CD4-positive, alpha-beta memory T cell (primary cell): ENCODE measurements around the gene DCUN1D1. TPM values are rescaled to one million over a fixed set of nuclear protein-coding genes. Genes with fewer than 3 reads are reported as not detected.
A peak's percentile ranks its signal among the peaks of the same experiment; 100 is the strongest.

Experiments
- CTCF ChIA-PET: fragments of 350-600 bp; sonication (Branson Sonifier 250); formaldehyde crosslinking; loops from one replicate; lab custom pipeline; 2021; ENCODE audit warnings: inconsistent platforms; ENCODE audit not compliant: partially characterized antibody; lab: Charles Lee
- POLR2A ChIA-PET: fragments of 350-600 bp; sonication (Branson Sonifier 250); formaldehyde crosslinking; loops from one replicate; lab custom pipeline; 2021; ENCODE audit not compliant: partially characterized antibody; lab: Charles Lee
- DNase-seq, 5 donors: peaks; one replicate each; pipeline versions ENCODE4 v3.0.0 to v3.0.0-alpha.2; 2020 to 2022; ENCODE audit warnings: mixed read lengths in 1 of 5
- H3K27ac ChIP-seq: one replicate; pipeline ENCODE4 v1.7.0; 2013; ENCODE audit warnings: low read depth, low read length
- H3K27me3 ChIP-seq: 2 replicates; pipeline ENCODE4 v1.7.0; 2013; ENCODE audit warnings: mild to moderate bottlenecking, low read length, moderate library complexity; ENCODE audit not compliant: insufficient read depth
- H3K36me3 ChIP-seq: 2 replicates; pipeline ENCODE4 v1.7.0; 2013; ENCODE audit warnings: mild to moderate bottlenecking, low read length, moderate library complexity; ENCODE audit not compliant: insufficient read depth
- H3K4me1 ChIP-seq: 2 replicates; pipeline ENCODE4 v1.7.0; 2013; ENCODE audit warnings: mild to moderate bottlenecking, low read length, moderate library complexity; ENCODE audit not compliant: insufficient read depth
- H3K4me3 ChIP-seq, 2 donors: one replicate each; pipeline ENCODE4 v1.7.0; 2013; ENCODE audit warnings: low read length in 2 of 2, mild to moderate bottlenecking in 1 of 2
- H3K9me3 ChIP-seq, 2 donors: one replicate each; pipeline ENCODE4 v1.7.0; 2013; ENCODE audit warnings: low read length in 2 of 2, control low read depth in 1 of 2; ENCODE audit not compliant: control insufficient read depth in 1 of 2
- H3K27ac Mint-ChIP-seq, 7 donors: one replicate each; pipeline ENCODE4 v1.8.0; 2020 to 2021; ENCODE audit warnings: mixed read lengths in 7 of 7, mild to moderate bottlenecking in 6 of 7, inconsistent platforms in 3 of 7, moderate library complexity in 3 of 7
- H3K27me3 Mint-ChIP-seq, 2 donors: one replicate each; pipeline ENCODE4 v1.8.0; 2020 to 2021; ENCODE audit warnings: mixed read lengths in 2 of 2
- H3K36me3 Mint-ChIP-seq, 2 donors: one replicate each; pipeline ENCODE4 v1.8.0; 2020 to 2021; ENCODE audit warnings: mixed read lengths in 2 of 2, inconsistent platforms in 1 of 2, mild to moderate bottlenecking in 1 of 2
- H3K4me1 Mint-ChIP-seq, 4 donors: one replicate each; pipeline ENCODE4 v1.8.0; 2020 to 2021; ENCODE audit warnings: mixed read lengths in 4 of 4, mild to moderate bottlenecking in 1 of 4
- H3K4me3 Mint-ChIP-seq, 8 donors: one replicate each; pipeline ENCODE4 v1.8.0; 2020 to 2021; ENCODE audit warnings: mixed read lengths in 8 of 8, mild to moderate bottlenecking in 7 of 8, moderate library complexity in 6 of 8, inconsistent platforms in 3 of 8
- H3K9me3 Mint-ChIP-seq, 8 donors: one replicate each; pipeline ENCODE4 v1.8.0; 2020 to 2021; ENCODE audit warnings: mixed read lengths in 8 of 8, mild to moderate bottlenecking in 5 of 8, inconsistent platforms in 3 of 8, moderate library complexity in 1 of 8
- intact Hi-C: fragments of 100-400 bp; cut with micrococcal nuclease; formaldehyde crosslinking; loops from one replicate; pipeline ENCODE4 v1.15.1; 2023
- polyA plus RNA-seq, 2 donors: library from polyadenylated mRNA; unstranded; fragments of 300-500 nt; fragmentation: Illumina TruSeq; gene quantifications; one replicate each; pipeline ENCODE4 v1.2.3, GENCODE V29; 2021
- total RNA-seq, 2 experiments: library from RNA; stranded (reverse); gene quantifications; one replicate each; pipeline ENCODE4 v1.2.3, GENCODE V29; 2021

The DCUN1D1 gene
- total and polyA plus RNA-seq, 4 experiments from 2014 or later: 26.1 to 36.4 (median 32.7) TPM

DNA sequence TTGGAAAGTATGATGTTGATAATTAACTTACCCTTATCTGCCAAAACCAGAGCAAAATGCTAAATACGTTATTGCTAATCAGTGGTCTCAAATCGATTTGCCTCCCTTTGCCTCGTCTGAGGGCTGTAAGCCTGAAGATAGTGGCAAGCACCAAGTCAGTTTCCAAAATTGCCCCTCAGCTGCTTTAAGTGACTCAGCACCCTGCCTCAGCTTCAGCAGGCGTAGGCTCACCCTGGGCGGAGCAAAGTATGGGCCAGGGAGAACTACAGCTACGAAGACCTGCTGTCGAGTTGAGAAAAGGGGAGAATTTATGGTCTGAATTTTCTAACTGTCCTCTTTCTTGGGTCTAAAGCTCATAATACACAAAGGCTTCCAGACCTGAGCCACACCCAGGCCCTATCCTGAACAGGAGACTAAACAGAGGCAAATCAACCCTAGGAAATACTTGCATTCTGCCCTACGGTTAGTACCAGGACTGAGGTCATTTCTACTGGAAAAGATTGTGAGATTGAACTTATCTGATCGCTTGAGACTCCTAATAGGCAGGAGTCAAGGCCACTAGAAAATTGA is 59.7 kb downstream of the DCUN1D1 start:
- Histone ChIP-seq H3K27ac (no peak overlapping the region), H3K36me3 (peaks cover 4% of the 10 kb centered on the region), H3K27me3 (no peaks in the 10 kb centered on the region), H3K4me3 (no peak overlapping the region), H3K4me1 (no peaks in the 10 kb centered on the region), H3K9me3 (no peaks in the 10 kb centered on the region)
- DNase-seq: no peak
- ChIA-PET POLR2A (interaction anchor here (1.1 kb wide), 1 partner anchor 42 kb away, joined by 3 read pairs; no protein-coding TSS in a partner anchor), CTCF (interaction anchor here (1.5 kb wide), 1 partner anchor 11 kb away, joined by 6 read pairs; no protein-coding TSS in a partner anchor)
- intact Hi-C loops: no loop called here
- Mint-ChIP-seq H3K9me3 (no peaks in the 10 kb centered on the region), H3K4me1 (peaks cover 0 to 3% (median 0%) of the 10 kb centered on the region in 4 donors), H3K36me3 (peaks cover 37% of the 10 kb centered on the region in 2 donors), H3K4me3 (peak overlapping the region in 1 of 8 donors; percentile 9), H3K27ac (peak overlapping the region in 1 of 7 donors; percentile 22), H3K27me3 (no peaks in the 10 kb centered on the region)

DNA sequence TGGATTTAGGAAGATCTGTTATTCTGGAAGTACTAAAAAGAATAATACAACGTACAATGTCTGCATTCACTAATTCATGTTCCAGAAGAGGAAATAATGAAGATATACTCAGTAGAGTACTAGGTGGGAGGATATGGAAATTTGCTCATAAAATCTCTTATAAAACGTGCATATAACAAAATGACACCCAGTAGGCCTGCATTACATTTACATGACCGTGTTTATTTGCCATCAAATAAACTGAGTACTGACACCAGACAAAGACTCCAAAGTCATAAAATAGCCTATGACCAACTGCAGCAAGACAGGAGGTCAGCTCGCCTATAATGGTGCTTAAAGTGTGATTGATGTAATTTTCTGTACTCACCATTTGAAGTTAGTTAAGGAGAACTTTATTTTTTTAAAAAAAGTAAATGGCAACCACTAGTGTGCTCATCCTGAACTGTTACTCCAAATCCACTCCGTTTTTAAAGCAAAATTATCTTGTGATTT is 60.4 kb downstream of the DCUN1D1 start:
- intact Hi-C loops: loop anchor here (10.0 kb wide), 2 partner anchors 45 to 115 kb away; no protein-coding TSS in a partner anchor
- Histone ChIP-seq H3K27me3 (no peaks in the 10 kb centered on the region), H3K36me3 (peaks cover 4% of the 10 kb centered on the region), H3K9me3 (no peaks in the 10 kb centered on the region), H3K4me3 (no peak overlapping the region), H3K4me1 (peaks cover 6% of the 10 kb centered on the region), H3K27ac (no peak overlapping the region)
- H3K27ac Mint-ChIP-seq: no peak overlapping the region
- CTCF ChIA-PET: interaction anchor here (1.6 kb wide), 1 partner anchor 10 kb away, joined by 5 read pairs; no protein-coding TSS in a partner anchor
- POLR2A ChIA-PET: interaction anchor here (0.8 to 1.1 kb wide), 2 partner anchors 10 to 42 kb away, joined by 3 read pairs; no protein-coding TSS in a partner anchor
- no peaks in the 10 kb centered on the region for H3K27me3 Mint-ChIP-seq
- peaks cover 35 to 39% of the 10 kb centered on the region in 2 donors for H3K36me3 Mint-ChIP-seq
- DNase-seq: no peak
- no peaks in the 10 kb centered on the region for H3K9me3 Mint-ChIP-seq
- peaks cover 2 to 5% (median 4%) of the 10 kb centered on the region in 4 donors for H3K4me1 Mint-ChIP-seq
- H3K4me3 Mint-ChIP-seq: no peak overlapping the region

GRCh38 chr3:182917134-182917533 is 63.2 kb downstream of the DCUN1D1 start:
- Mint-ChIP-seq H3K36me3 (peaks cover 19 to 39% of the 10 kb centered on the region in 2 donors), H3K27ac (no peak overlapping the region), H3K9me3 (no peaks in the 10 kb centered on the region), H3K4me3 (no peak overlapping the region), H3K27me3 (no peaks in the 10 kb centered on the region), H3K4me1 (peaks cover 20 to 32% (median 25%) of the 10 kb centered on the region in 4 donors)
- Histone ChIP-seq H3K36me3 (peaks cover 4% of the 10 kb centered on the region), H3K27ac (no peak overlapping the region), H3K4me1 (peaks cover 32% of the 10 kb centered on the region), H3K27me3 (no peaks in the 10 kb centered on the region), H3K4me3 (no peak overlapping the region), H3K9me3 (no peaks in the 10 kb centered on the region)
- intact Hi-C loops: loop anchor here (10.0 kb wide), 2 partner anchors 48 to 118 kb away; no protein-coding TSS in a partner anchor
- DNase-seq: no peak
- ChIA-PET CTCF (interaction anchor here (0.5 to 2.2 kb wide), 5 partner anchors 7 to 204 kb away, joined by 3 to 5 read pairs (median 4); no protein-coding TSS in a partner anchor), POLR2A (interaction anchor here (0.9 kb wide), 1 partner anchor 40 kb away, joined by 3 read pairs; no protein-coding TSS in a partner anchor)

GRCh38 chr3:182914341-182914740 is 66.0 kb downstream of the DCUN1D1 start:
- DNase-seq: peak in 1 of 5 donors; percentile 3
- no peaks in the 10 kb centered on the region for H3K27me3 ChIP-seq
- H3K27me3 Mint-ChIP-seq: no peaks in the 10 kb centered on the region
- intact Hi-C loops: loop anchor here (5.0 to 10.0 kb wide), 3 partner anchors 50 to 202 kb away; no protein-coding TSS in a partner anchor
- POLR2A ChIA-PET: interaction anchor here (1.3 kb wide), 1 partner anchor 120 kb away, joined by 4 read pairs; no protein-coding TSS in a partner anchor
- H3K4me3 Mint-ChIP-seq: peak overlapping the region in 6 of 8 donors; percentile 25 to 66 (median 30)
- H3K4me1 ChIP-seq: peaks cover 51% of the 10 kb centered on the region
- no peaks in the 10 kb centered on the region for H3K9me3 Mint-ChIP-seq
- peaks cover 32 to 57% (median 45%) of the 10 kb centered on the region in 4 donors for H3K4me1 Mint-ChIP-seq
- no peak overlapping the region for H3K4me3 ChIP-seq
- H3K9me3 ChIP-seq: no peaks in the 10 kb centered on the region
- peaks cover 4% of the 10 kb centered on the region for H3K36me3 ChIP-seq
- H3K27ac Mint-ChIP-seq: peak overlapping the region in 6 of 7 donors; percentile 71 to 88 (median 82)
- CTCF ChIA-PET: no interaction called here
- peak overlapping the region; percentile 12 for H3K27ac ChIP-seq
- H3K36me3 Mint-ChIP-seq: peaks cover 10 to 32% of the 10 kb centered on the region in 2 donors

DNA sequence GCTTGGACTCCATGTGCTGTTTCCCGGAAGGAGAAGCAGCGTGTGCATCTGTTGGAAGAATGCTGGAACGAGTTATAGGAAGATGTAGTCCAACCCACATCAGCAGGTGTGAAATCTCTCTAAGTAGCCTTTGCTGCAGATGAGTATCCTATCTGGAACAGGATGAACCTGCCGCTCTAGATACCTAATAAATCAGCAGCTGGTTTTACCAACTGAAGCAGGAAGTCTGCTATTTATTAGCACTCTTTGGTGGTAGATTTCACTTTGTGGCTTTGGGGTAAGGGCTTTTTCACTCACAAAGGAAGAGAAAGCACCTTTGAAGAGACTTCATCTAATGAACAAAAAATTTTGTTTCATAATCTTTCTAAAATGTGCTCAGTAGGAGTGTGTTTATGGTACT is 66.4 kb downstream of the DCUN1D1 start:
- Histone ChIP-seq H3K4me1 (peaks cover 51% of the 10 kb centered on the region), H3K27ac (no peak overlapping the region), H3K27me3 (no peaks in the 10 kb centered on the region), H3K36me3 (peaks cover 4% of the 10 kb centered on the region), H3K4me3 (peak overlapping the region in 1 of 2 donors; percentile 28), H3K9me3 (no peaks in the 10 kb centered on the region)
- Mint-ChIP-seq H3K4me1 (peaks cover 35 to 61% (median 48%) of the 10 kb centered on the region in 4 donors), H3K27ac (peak overlapping the region; percentile 27 to 88 (median 75)), H3K36me3 (peaks cover 10 to 30% of the 10 kb centered on the region in 2 donors), H3K4me3 (peak overlapping the region; percentile 11 to 81 (median 68)), H3K27me3 (no peaks in the 10 kb centered on the region), H3K9me3 (no peaks in the 10 kb centered on the region)
- intact Hi-C loops: loop anchor here (5.0 to 10.0 kb wide), 3 partner anchors 51 to 202 kb away; no protein-coding TSS in a partner anchor
- POLR2A ChIA-PET: interaction anchor here (0.8 to 1.3 kb wide), 2 partner anchors 120 to 121 kb away, joined by 3 to 4 read pairs; partner anchors contain the start of gene ATP11B
- CTCF ChIA-PET: no interaction called here
- DNase-seq: peak; percentile 45 to 60 (median 51)

- Histone ChIP-seq H3K4me1 (peaks cover 51% of the 10 kb centered on the region), H3K9me3 (no peaks in the 10 kb centered on the region), H3K4me3 (no peak overlapping the region), H3K36me3 (peaks cover 4% of the 10 kb centered on the region), H3K27me3 (no peaks in the 10 kb centered on the region), H3K27ac (no peak overlapping the region)
- Mint-ChIP-seq H3K27ac (peak overlapping the region in 5 of 7 donors; percentile 25 to 88 (median 71)), H3K4me3 (no peak overlapping the region), H3K27me3 (no peaks in the 10 kb centered on the region), H3K36me3 (peaks cover 10 to 36% of the 10 kb centered on the region in 2 donors), H3K9me3 (no peaks in the 10 kb centered on the region), H3K4me1 (peaks cover 35 to 62% (median 48%) of the 10 kb centered on the region in 4 donors)
- intact Hi-C loops: loop anchor here (5.0 to 10.0 kb wide), 3 partner anchors 52 to 200 kb away; no protein-coding TSS in a partner anchor
- ChIA-PET CTCF (no interaction called here), POLR2A (no interaction called here)
- no peak for DNase-seq
Measured at GRCh38 chr3:182912474-182912873, 67.9 kb downstream of the DCUN1D1 start.

DNA sequence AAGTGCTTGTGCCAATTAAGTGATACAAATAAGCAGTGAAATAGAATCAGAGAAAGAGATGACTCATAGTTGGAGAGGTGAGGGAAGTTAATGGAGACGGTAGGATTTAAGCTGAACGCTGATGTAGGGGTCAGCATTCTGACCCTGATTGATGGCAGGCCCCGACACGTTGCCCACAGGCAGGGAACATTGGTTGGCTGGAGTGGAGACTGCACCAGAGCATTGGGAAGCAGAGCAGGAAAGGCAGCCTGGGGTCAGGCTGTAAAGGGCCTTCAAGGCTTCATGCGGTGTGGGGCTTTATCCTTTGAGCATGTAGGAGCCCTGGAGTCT is 68.6 kb downstream of the DCUN1D1 start:
- Histone ChIP-seq H3K27me3 (no peaks in the 10 kb centered on the region), H3K4me3 (no peak overlapping the region), H3K4me1 (peaks cover 51% of the 10 kb centered on the region), H3K9me3 (no peaks in the 10 kb centered on the region), H3K27ac (peak overlapping the region; percentile 25), H3K36me3 (peaks cover 5% of the 10 kb centered on the region)
- ChIA-PET CTCF (no interaction called here), POLR2A (no interaction called here)
- no peak for DNase-seq
- Mint-ChIP-seq H3K9me3 (no peaks in the 10 kb centered on the region), H3K36me3 (peaks cover 10 to 36% of the 10 kb centered on the region in 2 donors), H3K4me1 (peaks cover 35 to 62% (median 48%) of the 10 kb centered on the region in 4 donors), H3K27ac (peak overlapping the region; percentile 44 to 88 (median 83)), H3K4me3 (peak overlapping the region in 3 of 8 donors; percentile 7 to 60 (median 24)), H3K27me3 (no peaks in the 10 kb centered on the region)
- intact Hi-C loops: loop anchor here (5.0 to 10.0 kb wide), 3 partner anchors 53 to 199 kb away; no protein-coding TSS in a partner anchor
